PC-9 (cell line): ENCODE measurements around the gene THADA. TPM values are rescaled to one million over a fixed set of nuclear protein-coding genes. Genes with fewer than 3 reads are reported as not detected.

Source experiments
- BruUV-seq: library from RNA; stranded (reverse); fragments of 400-500 nt; replicated peaks from 2 replicates; lab custom pipeline; 2021; lab: Mats Ljungman, UMichigan
- CTCF ChIA-PET: fragments of 300-600 bp; sonication (Branson Sonifier 250); formaldehyde crosslinking; loops from one replicate; lab custom pipeline; 2022; ENCODE audit warnings: antibody characterized with exemption; lab: Charles Lee
- POLR2A ChIA-PET: fragments of 300-600 bp; sonication (Branson Sonifier 250); formaldehyde crosslinking; loops from one replicate; lab custom pipeline; 2022; ENCODE audit warnings: antibody characterized with exemption; ENCODE audit not compliant: unreplicated experiment; lab: Charles Lee
- DNase-seq, 2 experiments: peaks; one replicate each; pipeline versions ENCODE4 v3.0.0 to v3.0.0-alpha.2; 2015 to 2022; ENCODE audit warnings: mixed read lengths in 1 of 2
- H2AFZ ChIP-seq: fragments of 200-600 bp; sonication (generic); 2 replicates; pipeline ENCODE4 v1.8.1; 2017; ENCODE audit warnings: antibody characterized with exemption
- H3F3A ChIP-seq: fragments of 200-600 bp; sonication (generic); 2 replicates; pipeline ENCODE4 v1.8.1; 2017; ENCODE audit warnings: antibody characterized with exemption, mild to moderate bottlenecking, low read depth; ENCODE audit not compliant: insufficient read depth
- H3K27ac ChIP-seq: fragments of 200-600 bp; sonication (generic); 2 replicates; pipeline ENCODE4 v1.6.1; 2016; ENCODE audit warnings: mixed run types
- H3K27me3 ChIP-seq: fragments of 200-600 bp; sonication (generic); 2 replicates; pipeline ENCODE4 v1.6.1; 2016; ENCODE audit warnings: low read depth, mixed run types; ENCODE audit not compliant: insufficient read depth
- H3K36me3 ChIP-seq: fragments of 200-600 bp; sonication (generic); 2 replicates; pipeline ENCODE4 v1.6.1; 2016; ENCODE audit warnings: low read depth, mixed run types
- H3K4me1 ChIP-seq: fragments of 200-600 bp; sonication (generic); replicated peaks from 2 replicates; pipeline ENCODE4 v1.6.1; 2016; ENCODE audit warnings: mixed run types; ENCODE audit not compliant: insufficient read depth
- H3K4me2 ChIP-seq: fragments of 200-600 bp; sonication (generic); 2 replicates; pipeline ENCODE4 v1.6.1; 2017; ENCODE audit warnings: mixed run types
- H3K4me3 ChIP-seq: fragments of 200-600 bp; sonication (generic); 2 replicates; pipeline ENCODE4 v1.6.1; 2016; ENCODE audit warnings: mixed run types
- H3K79me2 ChIP-seq: fragments of 200-600 bp; sonication (generic); 2 replicates; pipeline ENCODE4 v1.6.1; 2017; ENCODE audit warnings: low read depth, mixed run types
- H3K9me2 ChIP-seq: fragments of 200-600 bp; sonication (generic); 2 replicates; pipeline ENCODE4 v1.8.1; 2017; ENCODE audit warnings: mild to moderate bottlenecking; ENCODE audit not compliant: insufficient read depth
- H3K9me3 ChIP-seq: fragments of 200-600 bp; sonication (generic); 2 replicates; pipeline ENCODE4 v1.8.1; 2016; ENCODE audit warnings: low read depth; ENCODE audit not compliant: insufficient read depth
- H4K20me1 ChIP-seq: fragments of 200-600 bp; sonication (generic); 2 replicates; pipeline ENCODE4 v1.8.1; 2017; ENCODE audit not compliant: insufficient read depth
- CTCF ChIP-seq: fragments of 200-600 bp; sonication (generic); conservative IDR thresholded peaks from 2 replicates; pipeline ENCODE4 v1.6.1; 2017; ENCODE audit warnings: mixed run types, antibody characterized with exemption, mild to moderate bottlenecking, moderate library complexity
- EZH2 ChIP-seq: fragments of 200-600 bp; sonication (generic); IDR thresholded peaks from 2 replicates; pipeline ENCODE4 v1.8.0; 2017; ENCODE audit warnings: antibody characterized with exemption, low read depth
- intact Hi-C: fragments of 100-400 bp; cut with micrococcal nuclease; formaldehyde crosslinking; loops from one replicate; pipeline ENCODE4 v1.10.0; 2022; ENCODE audit not compliant: unreplicated experiment
- total RNA-seq: library from RNA; stranded (reverse); gene quantifications from 2 replicates; pipeline ENCODE4 v1.2.3, GENCODE V29; 2021

The THADA gene
- total RNA-seq, 1 experiment from 2014 or later: 28.1 TPM

- no TSS peak for BruUV-seq
- Histone ChIP-seq H3K4me2 (no peak overlapping the region), H3K36me3 (no peaks in the 10 kb centered on the region; the same call in 1 of the 2 replicates), H3K27ac (no peak overlapping the region), H3K27me3 (no peaks in the 10 kb centered on the region), H3F3A (no peaks in the 10 kb centered on the region), H4K20me1 (no peaks in the 10 kb centered on the region), H2AFZ (no peak overlapping the region), H3K4me1 (0 out of 2 replicates have a peak, but pooled peaks cover 6% of the 10 kb centered on the region), H3K4me3 (no peak overlapping the region), H3K79me2 (no peaks in the 10 kb centered on the region), H3K9me2 (no peaks in the 10 kb centered on the region), H3K9me3 (no peaks in the 10 kb centered on the region)
- ChIA-PET CTCF (no interaction called here), POLR2A (no interaction called here)
- DNase-seq: no peak
- TF ChIP-seq CTCF (no peak), EZH2 (no peak)
- intact Hi-C loops: no loop called here
Observed at GRCh38 chr2:43391201-43391877, 204.5 kb downstream of the THADA start.

- H3K4me1 ChIP-seq: 0 out of 2 replicates have a peak, but pooled peaks cover 6% of the 10 kb centered on the region
- H3K27ac ChIP-seq: no peak overlapping the region
- no peaks in the 10 kb centered on the region for H3K9me2 ChIP-seq
- BruUV-seq: no TSS peak
- TF ChIP-seq EZH2 (no peak), CTCF (no peak)
- no peaks in the 10 kb centered on the region for H3K9me3 ChIP-seq
- no peaks in the 10 kb centered on the region for H3K27me3 ChIP-seq
- H3K79me2 ChIP-seq: no peaks in the 10 kb centered on the region
- no peaks in the 10 kb centered on the region for H4K20me1 ChIP-seq
- no peak overlapping the region for H3K4me2 ChIP-seq
- intact Hi-C loops: no loop called here
- ChIA-PET CTCF (no interaction called here), POLR2A (no interaction called here)
- no peaks in the 10 kb centered on the region for H3F3A ChIP-seq
- no peaks in the 10 kb centered on the region; the same call in 1 of the 2 replicates for H3K36me3 ChIP-seq
- DNase-seq: no peak
- H2AFZ ChIP-seq: no peak overlapping the region
- H3K4me3 ChIP-seq: no peak overlapping the region
Observed at GRCh38 chr2:43389581-43390466, 206.0 kb downstream of the THADA start.

- ChIA-PET POLR2A (interaction anchor here (0.6 kb wide), 1 partner anchor 35 kb away, joined by 3 read pairs; no protein-coding TSS in a partner anchor), CTCF (no interaction called here)
- no peaks in the 10 kb centered on the region for H3K9me3 ChIP-seq
- no peak overlapping the region for H2AFZ ChIP-seq
- H3K4me1 ChIP-seq: 0 out of 2 replicates have a peak, but pooled peaks cover 6% of the 10 kb centered on the region
- no peak overlapping the region for H3K4me3 ChIP-seq
- BruUV-seq: no TSS peak
- intact Hi-C loops: no loop called here
- no peak overlapping the region for H3K27ac ChIP-seq
- DNase-seq: no peak
- no peaks in the 10 kb centered on the region for H3K27me3 ChIP-seq
- H3K36me3 ChIP-seq: no peaks in the 10 kb centered on the region; the same call in 1 of the 2 replicates
- H3K4me2 ChIP-seq: no peak overlapping the region
- no peaks in the 10 kb centered on the region for H4K20me1 ChIP-seq
- H3F3A ChIP-seq: no peaks in the 10 kb centered on the region
- no peaks in the 10 kb centered on the region for H3K79me2 ChIP-seq
- TF ChIP-seq EZH2: no peak
- no peak for TF ChIP-seq CTCF
- H3K9me2 ChIP-seq: no peaks in the 10 kb centered on the region
Observed at GRCh38 chr2:43388371-43388770, 207.5 kb downstream of the THADA start.
